Esophagus mucosa (tissue), 1 donor: ENCODE measurements around the gene ERCC6L2. TPM values are rescaled to one million over a fixed set of nuclear protein-coding genes. Genes with fewer than 3 reads are reported as not detected.

ENCODE experiments used
- ATAC-seq: fragments of 200-7000 bp; cut with Tn5 transposase; one replicate; pipeline ENCODE4 v1.9.1; 2020
- total RNA-seq: library from RNA; stranded (reverse); gene quantifications from one replicate; pipeline ENCODE4 v1.2.4, GENCODE V29; 2023
- donor health status: DM: yes; HTN: yes; CAD: no.

The ERCC6L2 gene, protein sequence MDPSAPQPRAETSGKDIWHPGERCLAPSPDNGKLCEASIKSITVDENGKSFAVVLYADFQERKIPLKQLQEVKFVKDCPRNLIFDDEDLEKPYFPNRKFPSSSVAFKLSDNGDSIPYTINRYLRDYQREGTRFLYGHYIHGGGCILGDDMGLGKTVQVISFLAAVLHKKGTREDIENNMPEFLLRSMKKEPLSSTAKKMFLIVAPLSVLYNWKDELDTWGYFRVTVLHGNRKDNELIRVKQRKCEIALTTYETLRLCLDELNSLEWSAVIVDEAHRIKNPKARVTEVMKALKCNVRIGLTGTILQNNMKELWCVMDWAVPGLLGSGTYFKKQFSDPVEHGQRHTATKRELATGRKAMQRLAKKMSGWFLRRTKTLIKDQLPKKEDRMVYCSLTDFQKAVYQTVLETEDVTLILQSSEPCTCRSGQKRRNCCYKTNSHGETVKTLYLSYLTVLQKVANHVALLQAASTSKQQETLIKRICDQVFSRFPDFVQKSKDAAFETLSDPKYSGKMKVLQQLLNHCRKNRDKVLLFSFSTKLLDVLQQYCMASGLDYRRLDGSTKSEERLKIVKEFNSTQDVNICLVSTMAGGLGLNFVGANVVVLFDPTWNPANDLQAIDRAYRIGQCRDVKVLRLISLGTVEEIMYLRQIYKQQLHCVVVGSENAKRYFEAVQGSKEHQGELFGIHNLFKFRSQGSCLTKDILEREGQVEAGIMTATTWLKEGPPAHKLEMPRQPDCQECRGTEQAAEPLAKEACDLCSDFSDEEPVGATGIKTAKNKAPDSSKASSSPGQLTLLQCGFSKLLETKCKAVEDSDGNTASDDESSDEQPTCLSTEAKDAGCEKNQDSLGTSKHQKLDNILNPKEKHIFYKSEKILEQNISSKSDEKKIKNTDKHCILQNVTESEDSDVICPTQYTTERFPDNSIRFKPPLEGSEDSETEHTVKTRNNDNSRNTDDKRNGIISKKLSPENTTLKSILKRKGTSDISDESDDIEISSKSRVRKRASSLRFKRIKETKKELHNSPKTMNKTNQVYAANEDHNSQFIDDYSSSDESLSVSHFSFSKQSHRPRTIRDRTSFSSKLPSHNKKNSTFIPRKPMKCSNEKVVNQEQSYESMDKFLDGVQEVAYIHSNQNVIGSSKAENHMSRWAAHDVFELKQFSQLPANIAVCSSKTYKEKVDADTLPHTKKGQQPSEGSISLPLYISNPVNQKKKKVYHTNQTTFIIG (N-terminal part only)
- 18.2 TPM for total RNA-seq

DNA sequence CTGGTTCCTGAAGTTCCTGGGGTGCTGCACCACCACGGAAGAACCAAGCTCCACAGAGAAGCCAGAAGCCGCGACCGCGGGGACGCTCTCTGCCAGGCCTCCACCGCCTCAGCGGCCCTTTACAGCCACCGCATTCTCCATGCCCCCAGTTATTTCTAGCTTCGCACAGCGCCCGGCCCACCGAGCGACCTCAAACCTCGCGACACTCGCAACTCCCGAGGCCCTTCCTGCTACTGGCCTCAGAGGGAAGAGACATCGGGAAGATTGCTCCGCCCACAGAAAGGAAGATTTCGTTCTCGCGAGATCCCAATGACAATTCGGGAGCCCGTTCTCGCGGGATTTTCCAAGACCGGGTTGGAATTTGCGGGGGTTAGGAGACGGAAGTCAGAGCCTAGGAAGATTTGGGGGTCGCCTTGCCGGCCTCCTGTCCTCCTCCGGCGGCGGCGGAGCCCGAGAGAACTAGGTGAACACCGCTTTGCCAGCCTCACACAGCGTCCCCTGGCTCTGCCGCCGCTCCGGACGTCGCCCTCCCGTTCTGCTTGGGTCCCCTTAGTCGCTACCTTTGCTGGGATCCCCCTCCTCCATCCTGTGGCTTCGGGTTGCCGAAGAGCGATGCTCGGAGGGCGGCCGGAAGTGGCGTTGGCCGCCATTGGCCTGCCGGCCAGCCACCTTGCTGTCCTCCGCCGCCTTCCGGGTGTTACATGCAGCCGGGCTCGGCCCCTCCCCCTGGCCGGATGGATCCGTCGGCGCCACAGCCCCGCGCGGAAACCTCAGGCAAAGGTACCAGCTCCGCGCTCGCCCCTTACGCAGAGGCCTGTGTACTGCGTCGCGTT, at the start of gene ERCC6L2:
Gene ERCC6L2 (plus strand): TSS at position 387 of the 833 bp plus-strand sequence. CDS start 348 bp downstream, at position 735.
- ATAC-seq = peak; percentile 97

DNA sequence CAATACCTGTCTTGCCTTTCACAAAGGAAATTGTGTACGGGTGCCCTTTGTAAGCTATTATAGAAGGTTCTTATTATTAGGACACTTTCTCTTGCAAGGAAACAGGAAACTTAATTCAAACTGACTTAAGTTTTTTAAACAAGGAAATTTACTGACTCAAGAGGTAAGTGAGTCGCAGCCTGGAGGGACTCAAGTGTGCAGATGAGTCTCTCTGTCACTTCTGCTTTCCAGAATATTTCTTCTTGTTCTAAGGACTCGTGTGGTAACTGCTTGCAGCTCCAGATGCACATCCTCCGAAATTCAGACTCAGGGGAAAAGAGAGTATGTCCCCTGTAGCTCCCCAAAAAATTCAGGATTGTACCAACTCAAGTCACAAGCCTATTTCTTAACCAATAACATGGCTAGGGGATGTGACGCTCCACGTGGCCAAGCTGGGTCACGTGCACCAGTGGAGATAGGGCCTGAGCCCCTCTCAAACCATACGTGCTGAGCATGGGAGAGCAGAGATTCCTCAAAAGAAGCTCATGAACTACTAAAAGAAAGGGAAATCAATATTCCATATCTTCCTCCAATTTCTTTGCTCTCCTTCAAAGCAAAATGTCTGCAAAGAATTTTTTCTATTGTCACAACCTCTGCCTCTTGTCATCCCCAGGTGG, 49.2 kb upstream of the ERCC6L2 start:
- no peak for ATAC-seq

- ATAC-seq = no peak
These were observed 44.7 kb upstream of the ERCC6L2 start for GRCh38 chr9:95830768-95831167.

- ATAC-seq = no peak
These were observed 43.7 kb upstream of the ERCC6L2 start for GRCh38 chr9:95831810-95832209.

- no peak for ATAC-seq
These were observed 41.8 kb upstream of the ERCC6L2 start for GRCh38 chr9:95833546-95834178.

DNA sequence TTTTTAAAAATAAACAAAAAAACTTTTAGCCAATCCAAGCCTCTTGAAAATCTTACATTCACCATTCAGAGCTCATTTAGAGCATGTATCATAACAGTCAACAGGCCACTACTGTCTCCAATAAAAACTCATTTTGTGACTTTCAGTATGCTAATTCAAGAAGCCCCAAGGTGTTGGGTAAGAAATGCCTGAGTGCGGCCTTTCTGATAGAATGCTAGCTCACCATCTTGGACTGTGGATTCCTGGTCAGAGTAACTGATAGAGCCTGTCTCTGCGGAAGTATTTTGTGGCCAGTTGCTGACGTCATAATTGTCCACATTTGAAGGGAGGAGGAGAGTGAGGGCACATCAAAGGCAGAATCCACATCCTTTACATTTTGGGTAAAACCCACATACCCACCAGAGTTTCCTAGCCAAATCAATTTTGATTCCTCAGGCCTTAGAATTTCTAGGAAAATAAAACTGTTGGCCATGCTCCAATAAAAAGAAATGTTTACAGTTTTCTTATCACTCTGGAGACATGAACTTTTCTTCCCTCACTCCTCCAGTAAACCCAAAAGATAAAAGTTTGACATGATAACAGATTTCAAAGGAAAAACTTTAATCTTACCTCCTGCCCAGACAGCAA, 41.1 kb upstream of the ERCC6L2 start:
- ATAC-seq = no peak

DNA sequence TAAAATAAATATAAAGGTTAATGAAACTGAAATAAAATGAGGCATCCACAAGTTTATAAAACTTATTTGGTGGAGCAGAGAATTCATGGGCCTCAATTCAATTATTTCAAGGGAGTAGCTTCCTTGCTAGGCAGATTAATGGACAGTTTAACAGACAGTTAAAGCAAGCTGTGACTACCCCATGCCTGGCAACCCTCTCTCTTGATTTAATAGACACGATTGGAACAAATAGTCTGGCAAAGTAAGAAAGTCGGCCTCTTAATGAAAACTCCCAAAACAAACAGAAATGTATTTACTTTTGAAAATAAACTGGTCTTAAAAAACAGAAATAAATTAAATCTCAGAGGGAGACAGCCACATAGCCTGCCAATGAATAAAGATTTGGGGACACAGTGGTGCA, 40.1 kb upstream of the ERCC6L2 start:
- no peak for ATAC-seq

DNA sequence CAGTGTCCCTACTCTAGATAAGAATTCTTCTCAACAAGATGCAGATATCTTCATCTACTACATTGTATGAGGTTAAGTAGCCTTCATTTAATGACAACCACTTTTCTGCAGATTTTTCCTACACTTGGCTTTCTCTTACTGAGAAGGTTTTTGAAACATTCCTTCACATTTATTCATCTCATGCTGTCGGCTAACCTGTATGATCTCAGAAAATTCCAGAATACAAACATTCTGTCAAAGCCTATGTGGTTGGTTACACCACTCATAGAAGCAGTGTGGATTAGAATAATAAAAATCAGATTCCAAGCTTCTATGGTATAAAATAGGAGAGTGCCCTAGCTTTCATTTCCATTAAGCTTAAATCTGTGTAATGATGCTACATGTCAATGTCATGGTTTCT, 39.4 kb upstream of the ERCC6L2 start:
- no peak for ATAC-seq

DNA sequence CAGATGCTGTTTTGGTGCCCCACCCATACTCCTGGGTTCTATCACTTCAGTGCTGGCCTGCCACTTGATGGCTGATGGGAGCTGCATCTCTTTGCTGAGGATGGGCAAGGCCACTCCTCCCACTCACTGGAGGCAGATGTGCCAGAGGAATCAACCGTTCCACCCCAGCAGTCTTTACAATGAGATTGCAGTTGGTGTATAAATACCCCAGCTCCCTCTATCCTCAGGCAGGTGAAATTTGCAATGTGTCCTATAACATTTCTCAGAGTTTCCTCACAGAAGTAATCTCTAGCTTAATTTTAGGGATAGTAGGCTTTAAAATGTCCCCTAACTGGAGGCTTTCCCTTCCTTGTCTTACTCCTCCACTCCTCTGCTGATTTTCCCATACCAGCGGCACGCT, 36.5 kb upstream of the ERCC6L2 start:
- no peak for ATAC-seq

- no peak for ATAC-seq
These were observed 35.4 kb upstream of the ERCC6L2 start for GRCh38 chr9:95840074-95840473.

- ATAC-seq = no peak
These were observed 34.1 kb upstream of the ERCC6L2 start for GRCh38 chr9:95841377-95841776.

- no peak for ATAC-seq
These were observed 29.7 kb upstream of the ERCC6L2 start for GRCh38 chr9:95845751-95846150.

GRCh38 chr9:95848764-95849163, 26.7 kb upstream of the ERCC6L2 start:
- ATAC-seq = no peak

DNA sequence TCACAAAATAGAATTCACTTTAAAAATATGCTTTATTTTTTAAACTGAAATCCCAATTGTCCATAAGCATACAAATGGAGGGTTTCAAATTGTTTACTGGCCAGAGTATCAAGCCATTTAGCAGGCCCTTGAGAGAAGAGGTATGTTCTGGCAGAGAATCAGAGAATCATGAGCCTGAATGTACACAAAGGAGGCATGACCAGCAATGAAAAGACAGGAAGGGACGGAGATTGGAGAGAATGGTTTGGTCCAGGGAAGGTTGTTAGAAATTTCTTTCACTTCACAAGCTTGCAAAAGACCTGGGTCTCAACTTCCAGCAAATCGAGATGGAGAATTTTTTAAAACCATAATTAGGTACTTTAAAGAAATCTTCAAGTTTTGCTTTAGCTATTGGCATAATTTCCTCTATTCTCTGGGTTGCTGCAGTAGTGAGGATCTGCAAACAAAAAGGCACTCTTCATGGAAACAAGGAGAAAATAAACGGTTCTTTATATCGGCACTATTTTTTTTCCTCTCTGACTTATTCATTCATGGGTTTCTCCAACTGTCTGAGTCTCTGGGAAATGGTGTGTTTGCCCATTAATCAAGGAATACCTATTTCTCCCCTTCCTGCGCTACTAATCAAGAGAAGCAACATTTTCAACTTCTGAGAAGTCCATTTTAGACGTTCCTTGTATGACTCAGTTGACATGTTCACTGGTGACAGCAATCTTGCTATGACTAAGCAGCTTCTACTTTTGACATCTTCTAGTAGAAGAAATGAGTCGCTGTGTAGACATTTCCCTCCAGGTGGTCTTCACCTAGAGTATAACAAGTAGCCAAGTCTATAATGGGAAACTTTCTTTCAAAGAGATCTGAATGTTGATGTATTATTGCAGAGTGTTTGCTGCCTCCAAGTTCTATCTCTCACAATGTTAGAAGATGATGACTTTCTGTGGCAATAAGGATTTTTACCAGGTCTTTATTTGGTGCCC, 23.1 kb upstream of the ERCC6L2 start:
- peak; percentile 50 for ATAC-seq

DNA sequence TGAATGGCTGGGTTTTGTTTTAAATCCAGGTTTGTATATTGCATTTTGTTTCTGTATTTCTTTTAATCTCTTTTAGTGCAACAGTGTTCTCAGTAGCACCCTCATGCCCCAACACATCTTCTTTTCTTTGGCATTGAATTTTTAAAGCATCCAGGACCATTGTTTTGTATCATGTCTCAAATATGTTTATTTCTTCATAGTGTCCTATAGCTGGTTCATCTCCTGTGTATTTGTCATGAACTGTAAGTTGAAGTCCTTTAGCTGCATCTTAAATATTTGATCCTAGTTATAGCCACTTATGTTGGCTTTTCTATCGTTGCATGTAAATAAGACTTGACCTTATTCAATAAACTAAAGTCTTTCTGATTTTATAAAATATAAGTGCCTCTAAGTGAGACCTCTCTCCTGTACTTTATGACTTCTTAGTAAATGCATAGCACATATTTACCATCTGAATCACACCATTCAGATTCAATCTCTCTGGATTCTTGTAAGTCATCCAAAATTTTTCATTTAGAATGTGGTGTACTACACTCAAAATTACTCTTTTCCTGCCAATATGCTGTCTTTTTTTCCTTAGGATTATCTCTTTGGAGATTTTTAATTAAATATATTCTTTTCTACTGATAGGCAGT, 21.0 kb upstream of the ERCC6L2 start:
- ATAC-seq = no peak

- ATAC-seq = no peak
These were observed 19.5 kb upstream of the ERCC6L2 start for GRCh38 chr9:95855961-95856360.

- peak; percentile 95 for ATAC-seq
These were observed 18.4 kb upstream of the ERCC6L2 start for GRCh38 chr9:95857124-95857523.

DNA sequence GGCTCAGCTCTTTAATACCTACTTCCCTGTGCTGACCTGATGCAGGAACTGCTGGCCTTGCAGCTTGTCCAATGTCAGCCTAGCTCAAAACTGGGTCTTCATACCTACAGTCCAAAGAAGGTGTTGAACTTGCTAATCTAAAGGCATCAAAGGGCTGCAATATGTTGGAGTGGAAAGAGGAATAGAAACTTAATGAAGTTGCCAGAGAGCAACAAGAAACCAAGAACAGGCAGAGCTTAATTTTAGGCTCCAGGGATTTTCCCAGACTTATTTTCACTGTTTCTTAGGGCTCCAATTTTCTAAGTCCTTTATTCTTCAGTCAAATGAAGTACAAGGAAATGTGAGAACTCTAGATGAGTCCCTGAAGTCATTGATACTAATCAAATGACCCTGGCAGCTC, 17.6 kb upstream of the ERCC6L2 start:
- no peak for ATAC-seq

- ATAC-seq = no peak
These were observed 13.1 kb upstream of the ERCC6L2 start for GRCh38 chr9:95862343-95862742.
